Measurements from ENCODE around the gene FAF1. TPM values are rescaled to one million over a fixed set of nuclear protein-coding genes. Genes with fewer than 3 reads are reported as not detected.

FAF1 gene
- total and polyA plus RNA-seq, 2 of the 8 experiments (the other 6 are each of a cell fraction or from before 2014, with no cell fraction given): 10.8 to 65.9 TPM

DNA sequence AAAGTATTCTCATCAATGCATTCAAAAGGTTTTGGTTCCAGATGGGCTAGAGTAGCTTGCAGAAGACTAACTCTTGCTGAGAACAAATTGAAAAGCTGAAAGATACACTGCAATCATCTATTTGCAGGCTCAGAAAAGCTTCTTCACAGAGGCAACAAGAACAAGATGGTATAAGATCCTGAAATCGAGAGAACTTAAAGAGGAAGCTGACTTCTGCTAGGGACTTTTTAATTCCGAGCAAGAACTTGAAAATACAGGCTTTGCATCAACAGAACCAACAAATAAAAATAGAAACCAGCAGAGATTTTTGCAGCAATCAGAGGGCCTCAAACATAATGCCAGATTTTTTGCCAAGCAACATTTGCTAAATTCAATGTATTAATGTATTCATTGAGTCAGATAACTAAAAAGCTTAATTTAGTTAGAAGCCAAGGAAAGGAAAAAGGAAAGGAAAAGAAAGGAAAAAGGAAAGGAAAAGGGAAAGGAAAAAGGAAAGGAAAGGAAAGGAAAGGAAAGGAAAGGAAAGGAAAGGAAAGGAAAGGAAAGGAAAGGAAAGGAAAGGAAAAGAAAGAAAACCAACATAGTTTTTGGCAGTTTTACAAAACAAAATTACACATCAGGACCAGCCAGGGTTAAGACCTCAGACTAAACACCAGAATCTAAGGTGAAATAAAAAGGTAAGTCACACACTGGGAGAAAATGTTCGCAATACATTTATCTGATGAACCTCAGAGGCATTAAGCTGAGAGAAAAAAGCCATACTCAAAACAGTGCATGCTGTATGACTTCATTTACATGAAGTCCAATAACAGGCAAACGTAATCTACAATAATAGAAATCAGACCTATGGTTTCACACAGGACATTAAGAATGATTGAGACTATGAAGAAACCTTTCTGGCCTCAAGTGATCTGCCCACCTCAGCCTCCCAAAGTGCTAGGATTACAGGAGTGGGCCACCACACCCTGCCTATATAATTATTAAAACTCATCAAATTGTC is 42.6 kb downstream of the FAF1 start (continued):
- no peak for TF ChIP-seq CHD7 (IDR thresholded peaks at IDR 0.05; ENCODE audit: insufficient replicate concordance, low read length)
- TF ChIP-seq YY1 (IDR thresholded peaks at IDR 0.05; ENCODE audit: low read depth, low read length): no peak
- TF ChIP-seq RFX5 (IDR thresholded peaks at IDR 0.05; ENCODE audit: borderline replicate concordance, low read depth, low read length): no peak

Measured in H1 (cell line).